H1 (cell line): ENCODE measurements around the gene ISG20L2. TPM values are rescaled to one million over a fixed set of nuclear protein-coding genes. Genes with fewer than 3 reads are reported as not detected.

Experiments
- ASH2L ChIP-seq: fragments of 200-600, 300-600 bp; sonication (generic); IDR thresholded peaks from one replicate; pipeline ENCODE4 v1.7.1; 2017; ENCODE audit warnings: low read length
- CBX8 ChIP-seq: fragments of 300-800, 300-1000 bp; sonication (generic); IDR thresholded peaks from 2 replicates; pipeline ENCODE4 v1.7.1; 2016; ENCODE audit warnings: low read depth, low read length, borderline replicate concordance
- CEBPB ChIP-seq: IDR thresholded peaks from 2 replicates; pipeline ENCODE4 v1.6.1; 2012; ENCODE audit warnings: low read depth, low read length
- CREB1 ChIP-seq: IDR thresholded peaks from 2 replicates; pipeline ENCODE4 v1.6.1; 2012; ENCODE audit warnings: inconsistent platforms
- HDAC2 ChIP-seq, 2 experiments: fragments of 300-600 bp in 1 of 2; sonication (generic) in 1 of 2; IDR thresholded peaks; 2 replicates each; pipeline ENCODE4 v1.6.1; 2011 to 2012; ENCODE audit warnings: low read depth in 2 of 2, low read length in 2 of 2, mild to moderate bottlenecking in 2 of 2, moderate library complexity in 2 of 2, borderline replicate concordance in 1 of 2, inconsistent platforms in 1 of 2
- HDAC6 ChIP-seq: IDR thresholded peaks from one replicate; pipeline ENCODE4 v1.7.1; 2012; ENCODE audit warnings: low read depth, mild to moderate bottlenecking, inconsistent platforms, low read length, moderate library complexity
- KDM1A ChIP-seq: fragments of 200-600, 300-600 bp; sonication (generic); IDR thresholded peaks from 2 replicates; pipeline ENCODE4 v1.7.1; 2016; ENCODE audit warnings: mild to moderate bottlenecking, low read length, borderline replicate concordance
- RBBP5 ChIP-seq: IDR thresholded peaks from 2 replicates; pipeline ENCODE4 v1.7.1; 2012; ENCODE audit warnings: low read depth, mild to moderate bottlenecking, inconsistent platforms, low read length, moderate library complexity, borderline replicate concordance
- RFX5 ChIP-seq: IDR thresholded peaks from 2 replicates; pipeline ENCODE4 v1.6.1; 2011; ENCODE audit warnings: low read depth, low read length, improper control_type of control experiment, borderline replicate concordance
- RNF2 ChIP-seq: fragments of 200-900, 300-1000 bp; sonication (generic); IDR thresholded peaks from 2 replicates; pipeline ENCODE4 v1.7.1; 2016; ENCODE audit warnings: borderline replicate concordance, low read depth, mild to moderate bottlenecking, antibody characterized with exemption, low read length; ENCODE audit not compliant: poor library complexity, severe bottlenecking; ENCODE audit errors: missing control alignments
- SIRT6 ChIP-seq: IDR thresholded peaks from one replicate; pipeline ENCODE4 v1.7.1; 2012; ENCODE audit warnings: low read length, inconsistent platforms
- SUZ12 ChIP-seq: fragments of 200-600 bp; sonication (generic); IDR thresholded peaks from 2 replicates; pipeline ENCODE4 v1.6.1; 2012; ENCODE audit warnings: mild to moderate bottlenecking, inconsistent platforms, low read length, moderate library complexity, mixed read lengths
- YY1 ChIP-seq: IDR thresholded peaks from 2 replicates; pipeline ENCODE4 v1.6.1; 2011; ENCODE audit warnings: low read depth, mild to moderate bottlenecking, low read length
- polyA plus RNA-seq, 7 experiments: library from polyadenylated mRNA; depleted of rRNA in 3 of 7; stranded (reverse) in 5 of 7; unstranded in 2 of 7; fragments of >200 nt in 5 of 7; fragments of 200-250 nt in 2 of 7; gene quantifications; 1 replicate in 5 of 7; 2 replicates in 1 of 7; 4 replicates in 1 of 7; pipeline versions ENCODE4 v1.2.1 to v1.2.3, GENCODE V29; 2011 to 2013; ENCODE audit warnings: missing spikeins in 2 of 7, mixed read lengths in 2 of 7
- total RNA-seq: library from RNA; stranded (reverse); fragmentation: NEBNext Ultra II Directional; extraction: Animal tissue kit (Norgen Biotek cat#: 25700); gene quantifications from 2 replicates; pipeline ENCODE4 v1.2.1, GENCODE V29; 2021

The ISG20L2 gene
- total and polyA plus RNA-seq, 2 of the 8 experiments (the other 6 are each of a cell fraction or from before 2014, with no cell fraction given): 47.5 to 53.0 TPM

GRCh38 chr1:156750711-156751450 is 22.3 kb upstream of the ISG20L2 start (continued):
- no peak for TF ChIP-seq RBBP5
- no peak for TF ChIP-seq HDAC6
- TF ChIP-seq HDAC2 (IDR thresholded peaks at IDR 0.05; ENCODE audit: borderline replicate concordance in 1 of 2, low read depth in 2 of 2, low read length in 2 of 2): no peak; a peak in 1 of 4 replicates
- TF ChIP-seq CREB1: no peak
- no peak for TF ChIP-seq RNF2
- peak; percentile 94 for TF ChIP-seq CEBPB
- no peak for TF ChIP-seq ASH2L
- no peak for TF ChIP-seq YY1
- TF ChIP-seq SUZ12: no peak
- TF ChIP-seq CBX8: no peak
- no peak for TF ChIP-seq SIRT6
- TF ChIP-seq KDM1A: no peak
- no peak for TF ChIP-seq RFX5
